Neural cell (in vitro differentiated cells): ENCODE measurements around the gene RIN3.

Source experiments
- EZH2 ChIP-seq: fragments of 200-600, 300-800 bp; shearing (Covaris generic), sonication (generic); IDR thresholded peaks from 2 replicates; pipeline ENCODE4 v1.6.1; 2014; ENCODE audit warnings: antibody characterized with exemption, low read length, borderline replicate concordance, mild to moderate bottlenecking; ENCODE audit not compliant: insufficient read depth, poor library complexity, severe bottlenecking
- RAD21 ChIP-seq: fragments of 450-650 bp; conservative IDR thresholded peaks from 2 replicates; pipeline ENCODE4 v1.6.1; 2014; ENCODE audit warnings: antibody characterized with exemption, mild to moderate bottlenecking, moderate library complexity
- SMC3 ChIP-seq: fragments of 450-650 bp; conservative IDR thresholded peaks from 2 replicates; pipeline ENCODE4 v1.6.1; 2014; ENCODE audit warnings: antibody characterized with exemption, mild to moderate bottlenecking, moderate library complexity; ENCODE audit not compliant: poor library complexity
- TF ChIP-seq, protein P1 (sequence below): IDR thresholded peaks from 2 replicates; pipeline ENCODE4 v1.6.1; 2012; ENCODE audit warnings: borderline replicate concordance
- TF ChIP-seq, protein P2 (sequence below): fragments of 450-650 bp; IDR thresholded peaks from 2 replicates; pipeline ENCODE4 v1.5.1; 2014; ENCODE audit warnings: antibody characterized with exemption, mild to moderate bottlenecking, moderate library complexity; ENCODE audit not compliant: poor library complexity, severe bottlenecking

DNA sequence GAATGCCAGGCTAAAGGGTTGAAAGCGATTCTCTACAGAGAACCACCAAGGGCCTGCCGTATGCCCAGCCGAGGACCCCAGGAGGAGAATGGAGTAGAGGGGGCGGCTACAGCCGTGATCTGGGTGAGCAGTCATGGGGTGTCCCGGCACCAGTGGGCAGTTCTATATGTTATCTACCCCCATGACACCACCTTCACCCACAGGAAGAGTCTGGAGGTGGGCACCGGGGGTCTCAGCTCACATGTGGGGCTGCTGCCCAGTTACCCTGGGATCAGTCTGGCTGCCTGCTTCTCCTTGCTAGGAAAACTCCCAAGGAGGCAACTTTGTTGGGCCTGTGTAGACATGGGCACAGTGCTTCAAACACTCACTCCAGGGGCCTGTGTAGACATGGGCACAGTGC, 135.5 kb downstream of the RIN3 start:
- TF ChIP-seq EZH2 (no peak), RAD21 (no peak), SMC3 (no peak)
- TF ChIP-seq, protein P1, sequence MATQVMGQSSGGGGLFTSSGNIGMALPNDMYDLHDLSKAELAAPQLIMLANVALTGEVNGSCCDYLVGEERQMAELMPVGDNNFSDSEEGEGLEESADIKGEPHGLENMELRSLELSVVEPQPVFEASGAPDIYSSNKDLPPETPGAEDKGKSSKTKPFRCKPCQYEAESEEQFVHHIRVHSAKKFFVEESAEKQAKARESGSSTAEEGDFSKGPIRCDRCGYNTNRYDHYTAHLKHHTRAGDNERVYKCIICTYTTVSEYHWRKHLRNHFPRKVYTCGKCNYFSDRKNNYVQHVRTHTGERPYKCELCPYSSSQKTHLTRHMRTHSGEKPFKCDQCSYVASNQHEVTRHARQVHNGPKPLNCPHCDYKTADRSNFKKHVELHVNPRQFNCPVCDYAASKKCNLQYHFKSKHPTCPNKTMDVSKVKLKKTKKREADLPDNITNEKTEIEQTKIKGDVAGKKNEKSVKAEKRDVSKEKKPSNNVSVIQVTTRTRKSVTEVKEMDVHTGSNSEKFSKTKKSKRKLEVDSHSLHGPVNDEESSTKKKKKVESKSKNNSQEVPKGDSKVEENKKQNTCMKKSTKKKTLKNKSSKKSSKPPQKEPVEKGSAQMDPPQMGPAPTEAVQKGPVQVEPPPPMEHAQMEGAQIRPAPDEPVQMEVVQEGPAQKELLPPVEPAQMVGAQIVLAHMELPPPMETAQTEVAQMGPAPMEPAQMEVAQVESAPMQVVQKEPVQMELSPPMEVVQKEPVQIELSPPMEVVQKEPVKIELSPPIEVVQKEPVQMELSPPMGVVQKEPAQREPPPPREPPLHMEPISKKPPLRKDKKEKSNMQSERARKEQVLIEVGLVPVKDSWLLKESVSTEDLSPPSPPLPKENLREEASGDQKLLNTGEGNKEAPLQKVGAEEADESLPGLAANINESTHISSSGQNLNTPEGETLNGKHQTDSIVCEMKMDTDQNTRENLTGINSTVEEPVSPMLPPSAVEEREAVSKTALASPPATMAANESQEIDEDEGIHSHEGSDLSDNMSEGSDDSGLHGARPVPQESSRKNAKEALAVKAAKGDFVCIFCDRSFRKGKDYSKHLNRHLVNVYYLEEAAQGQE = no peak
- TF ChIP-seq, protein P2, sequence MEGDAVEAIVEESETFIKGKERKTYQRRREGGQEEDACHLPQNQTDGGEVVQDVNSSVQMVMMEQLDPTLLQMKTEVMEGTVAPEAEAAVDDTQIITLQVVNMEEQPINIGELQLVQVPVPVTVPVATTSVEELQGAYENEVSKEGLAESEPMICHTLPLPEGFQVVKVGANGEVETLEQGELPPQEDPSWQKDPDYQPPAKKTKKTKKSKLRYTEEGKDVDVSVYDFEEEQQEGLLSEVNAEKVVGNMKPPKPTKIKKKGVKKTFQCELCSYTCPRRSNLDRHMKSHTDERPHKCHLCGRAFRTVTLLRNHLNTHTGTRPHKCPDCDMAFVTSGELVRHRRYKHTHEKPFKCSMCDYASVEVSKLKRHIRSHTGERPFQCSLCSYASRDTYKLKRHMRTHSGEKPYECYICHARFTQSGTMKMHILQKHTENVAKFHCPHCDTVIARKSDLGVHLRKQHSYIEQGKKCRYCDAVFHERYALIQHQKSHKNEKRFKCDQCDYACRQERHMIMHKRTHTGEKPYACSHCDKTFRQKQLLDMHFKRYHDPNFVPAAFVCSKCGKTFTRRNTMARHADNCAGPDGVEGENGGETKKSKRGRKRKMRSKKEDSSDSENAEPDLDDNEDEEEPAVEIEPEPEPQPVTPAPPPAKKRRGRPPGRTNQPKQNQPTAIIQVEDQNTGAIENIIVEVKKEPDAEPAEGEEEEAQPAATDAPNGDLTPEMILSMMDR = no peak
